CD14-positive monocyte (primary cell): Measurements from ENCODE around the gene MYOM3. TPM values are rescaled to one million over a fixed set of nuclear protein-coding genes. Genes with fewer than 3 reads are reported as not detected.
A peak's percentile ranks its signal among the peaks of the same experiment; 100 is the strongest.

Experiments used
- DNase-seq, 3 donors: peaks; one replicate each; pipeline ENCODE4 v3.0.0-alpha.2; 2011 to 2022
- H2AFZ ChIP-seq: 2 replicates; pipeline ENCODE4 v1.6.0; 2012; ENCODE audit warnings: mild to moderate bottlenecking, low read depth, low read length, inconsistent platforms; ENCODE audit not compliant: insufficient read depth, poor library complexity, severe bottlenecking
- H3K27ac ChIP-seq, 2 donors: 1 replicate in 1 of 2; 2 replicates in 1 of 2; pipeline ENCODE4 v1.5.1; 2012 to 2013; ENCODE audit warnings: low read length in 2 of 2, control low read depth in 1 of 2, inconsistent platforms in 1 of 2, low read depth in 1 of 2, mild to moderate bottlenecking in 1 of 2
- H3K27me3 ChIP-seq, 2 donors: one replicate each; pipeline versions ENCODE4 v1.6.0 to v1.6.1; 2011 to 2013; ENCODE audit warnings: low read length in 2 of 2; ENCODE audit not compliant: control insufficient read depth in 2 of 2, insufficient read depth in 2 of 2
- H3K36me3 ChIP-seq, 2 donors: replicated peaks in 1 of 2; 1 replicate in 1 of 2; 2 replicates in 1 of 2; pipeline versions ENCODE4 v1.5.1 to v1.6.1; 2012 to 2013; ENCODE audit warnings: low read length in 2 of 2, control low read depth in 1 of 2, inconsistent platforms in 1 of 2, mild to moderate bottlenecking in 1 of 2; ENCODE audit not compliant: insufficient read depth in 2 of 2, control insufficient read depth in 1 of 2
- H3K4me1 ChIP-seq, 2 donors: 1 replicate in 1 of 2; 2 replicates in 1 of 2; pipeline versions ENCODE4 v1.5.1 to v1.6.1; 2012 to 2013; ENCODE audit warnings: low read length in 2 of 2, control low read depth in 1 of 2, inconsistent platforms in 1 of 2, mild to moderate bottlenecking in 1 of 2, moderate library complexity in 1 of 2; ENCODE audit not compliant: insufficient read depth in 2 of 2, control insufficient read depth in 1 of 2
- H3K4me2 ChIP-seq: replicated peaks from 2 replicates; pipeline ENCODE3; 2012; ENCODE audit warnings: low read length, moderate library complexity, mild to moderate bottlenecking; ENCODE audit not compliant: poor library complexity, severe bottlenecking; ENCODE audit errors: extremely low read depth
- H3K4me3 ChIP-seq, 3 experiments: fragments of 200-600 bp in 1 of 3; sonication (generic) in 1 of 3; replicated peaks in 1 of 3; 1 replicate in 2 of 3; 2 replicates in 1 of 3; pipeline ENCODE4 v1.5.1; 2011 to 2013; ENCODE audit warnings: low read length in 3 of 3, mild to moderate bottlenecking in 3 of 3, control low read depth in 2 of 3, low read depth in 2 of 3, inconsistent platforms in 1 of 3, moderate library complexity in 1 of 3
- H3K79me2 ChIP-seq: 2 replicates; pipeline ENCODE4 v1.6.0; 2012; ENCODE audit warnings: mild to moderate bottlenecking, control low read depth, inconsistent platforms, low read length, moderate library complexity; ENCODE audit not compliant: insufficient read depth
- H3K9ac ChIP-seq: 2 replicates; pipeline ENCODE4 v1.6.0; 2017; ENCODE audit warnings: low read length, mild to moderate bottlenecking; ENCODE audit not compliant: insufficient read depth, poor library complexity, severe bottlenecking
- H3K9me3 ChIP-seq, 2 donors: replicated peaks in 1 of 2; 1 replicate in 1 of 2; 2 replicates in 1 of 2; pipeline versions ENCODE4 v1.5.1 to v1.6.1; 2012 to 2013; ENCODE audit warnings: low read length in 2 of 2, control low read depth in 1 of 2; ENCODE audit not compliant: control insufficient read depth in 1 of 2, insufficient read depth in 1 of 2
- H4K20me1 ChIP-seq: 2 replicates; pipeline ENCODE4 v1.6.0; 2012; ENCODE audit warnings: mild to moderate bottlenecking, low read length, control low read depth, moderate library complexity; ENCODE audit not compliant: insufficient read depth
- H3K27ac Mint-ChIP-seq, 7 donors: one replicate each; pipeline ENCODE4 v1.8.0; 2020; ENCODE audit warnings: mild to moderate bottlenecking in 7 of 7, mixed read lengths in 7 of 7, moderate library complexity in 6 of 7, inconsistent platforms in 2 of 7
- H3K27me3 Mint-ChIP-seq, 3 donors: one replicate each; pipeline ENCODE4 v1.8.0; 2021 to 2022; ENCODE audit warnings: low read depth in 3 of 3, mild to moderate bottlenecking in 3 of 3, mixed read lengths in 3 of 3, moderate library complexity in 3 of 3, inconsistent platforms in 1 of 3
- H3K36me3 Mint-ChIP-seq, 2 donors: one replicate each; pipeline ENCODE4 v1.8.0; 2020; ENCODE audit warnings: mixed read lengths in 2 of 2, inconsistent platforms in 1 of 2, mild to moderate bottlenecking in 1 of 2
- H3K4me1 Mint-ChIP-seq: one replicate; pipeline ENCODE4 v1.8.0; 2020; ENCODE audit warnings: mild to moderate bottlenecking, mixed read lengths
- H3K4me3 Mint-ChIP-seq, 2 donors: one replicate each; pipeline ENCODE4 v1.8.0; 2020; ENCODE audit warnings: mild to moderate bottlenecking in 2 of 2, mixed read lengths in 2 of 2, moderate library complexity in 1 of 2
- H3K9me3 Mint-ChIP-seq, 7 donors: one replicate each; pipeline ENCODE4 v1.8.0; 2020 to 2022; ENCODE audit warnings: mixed read lengths in 7 of 7, mild to moderate bottlenecking in 6 of 7, moderate library complexity in 6 of 7, inconsistent platforms in 2 of 7
- WGBS: methylation state at CpG from one replicate; pipeline ENCODE4 v1.1.5; 2013; ENCODE audit warnings: missing lambda C conversion rate; ENCODE audit not compliant: insufficient coverage; 5-methylcytosine and 5-hydroxymethylcytosine counted together
- intact Hi-C, 2 donors: fragments of 100-400 bp; cut with micrococcal nuclease; formaldehyde crosslinking; loops; one replicate each; pipeline versions ENCODE4 v1.15.0 to v1.15.1; 2023
- polyA plus RNA-seq, 3 donors: library from polyadenylated mRNA; depleted of rRNA in 1 of 3; unstranded in 2 of 3; stranded (reverse) in 1 of 3; fragments of 300-500 nt in 2 of 3; fragments of >200 nt in 1 of 3; fragmentation: Illumina TruSeq in 2 of 3; gene quantifications; 1 replicate in 2 of 3; 2 replicates in 1 of 3; pipeline ENCODE4 v1.2.3, GENCODE V29; 2012 to 2021
- TF ChIP-seq, protein P1 (sequence below): fragments of 200-600 bp; IDR thresholded peaks from one replicate; pipeline ENCODE4 v1.8.0; 2022; ENCODE audit warnings: antibody characterized with exemption, mild to moderate bottlenecking

Gene MYOM3
- polyA plus RNA-seq, 3 donors, result not detected

DNA sequence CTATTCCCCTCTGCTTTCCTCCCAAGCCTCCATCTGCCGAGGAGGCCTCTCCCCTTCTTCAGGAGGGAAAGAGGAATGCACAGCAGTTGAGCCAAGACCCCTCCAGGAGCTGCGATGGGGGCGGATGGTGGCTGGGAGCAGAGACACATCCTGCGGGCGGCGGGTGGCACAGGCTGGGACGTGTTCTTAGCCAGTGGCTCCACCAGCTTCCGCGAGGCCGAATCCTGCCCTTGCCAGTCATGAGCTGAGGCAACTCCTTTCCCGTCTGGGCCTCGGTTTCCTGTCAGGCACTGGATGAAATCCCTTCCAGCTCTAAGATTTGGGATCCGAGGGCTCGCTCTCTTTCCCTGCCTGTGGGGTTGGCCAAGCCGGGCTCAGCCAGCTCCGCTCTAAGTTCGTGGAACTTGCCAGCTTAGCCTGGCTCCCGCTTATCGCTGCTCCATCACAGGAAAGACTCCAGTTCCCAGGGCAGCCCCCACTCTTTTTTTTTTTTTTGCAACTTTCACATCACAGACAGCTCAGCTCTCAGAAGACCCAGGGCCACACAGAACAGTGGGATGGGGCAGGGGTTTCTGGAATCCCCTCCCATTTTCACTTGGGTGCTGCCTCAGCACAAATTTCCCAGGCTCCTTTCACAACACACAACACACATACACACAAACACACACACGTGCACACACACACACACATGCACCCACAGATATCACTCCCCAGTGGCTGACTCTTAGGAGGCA is 506 bp downstream of the MYOM3 start:
- peaks cover 0 to 2% of the 10 kb centered on the region in 2 donors for H3K27me3 ChIP-seq
- peaks cover 12 to 27% (median 17%) of the 10 kb centered on the region in 3 donors for H3K27me3 Mint-ChIP-seq
- no peaks in the 10 kb centered on the region for H3K36me3 Mint-ChIP-seq
- H3K9ac ChIP-seq, result no peak overlapping the region
- H3K9me3 Mint-ChIP-seq, result peaks cover 0 to 2% (median 0%) of the 10 kb centered on the region in 7 donors
- no peak overlapping the region for H3K27ac Mint-ChIP-seq
- H3K36me3 ChIP-seq, result no peaks in the 10 kb centered on the region
- intact Hi-C loops, result no loop called here
- WGBS, result 94% methylated on average over 19 of the region's 20 CpGs
- H3K4me1 Mint-ChIP-seq, result peaks cover 12% of the 10 kb centered on the region
- H3K4me3 Mint-ChIP-seq, result peak overlapping the region in 1 of 2 donors; percentile 54
- no peak overlapping the region for H3K4me2 ChIP-seq
- no peaks in the 10 kb centered on the region for H3K9me3 ChIP-seq
- TF ChIP-seq, protein P1, sequence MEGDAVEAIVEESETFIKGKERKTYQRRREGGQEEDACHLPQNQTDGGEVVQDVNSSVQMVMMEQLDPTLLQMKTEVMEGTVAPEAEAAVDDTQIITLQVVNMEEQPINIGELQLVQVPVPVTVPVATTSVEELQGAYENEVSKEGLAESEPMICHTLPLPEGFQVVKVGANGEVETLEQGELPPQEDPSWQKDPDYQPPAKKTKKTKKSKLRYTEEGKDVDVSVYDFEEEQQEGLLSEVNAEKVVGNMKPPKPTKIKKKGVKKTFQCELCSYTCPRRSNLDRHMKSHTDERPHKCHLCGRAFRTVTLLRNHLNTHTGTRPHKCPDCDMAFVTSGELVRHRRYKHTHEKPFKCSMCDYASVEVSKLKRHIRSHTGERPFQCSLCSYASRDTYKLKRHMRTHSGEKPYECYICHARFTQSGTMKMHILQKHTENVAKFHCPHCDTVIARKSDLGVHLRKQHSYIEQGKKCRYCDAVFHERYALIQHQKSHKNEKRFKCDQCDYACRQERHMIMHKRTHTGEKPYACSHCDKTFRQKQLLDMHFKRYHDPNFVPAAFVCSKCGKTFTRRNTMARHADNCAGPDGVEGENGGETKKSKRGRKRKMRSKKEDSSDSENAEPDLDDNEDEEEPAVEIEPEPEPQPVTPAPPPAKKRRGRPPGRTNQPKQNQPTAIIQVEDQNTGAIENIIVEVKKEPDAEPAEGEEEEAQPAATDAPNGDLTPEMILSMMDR, result no peak
- H3K79me2 ChIP-seq, result no peaks in the 10 kb centered on the region
- H3K27ac ChIP-seq, result no peak overlapping the region
- DNase-seq, result no peak
- no peak overlapping the region for H3K4me3 ChIP-seq
- H4K20me1 ChIP-seq, result no peaks in the 10 kb centered on the region
- no peaks in the 10 kb centered on the region for H3K4me1 ChIP-seq
- H2AFZ ChIP-seq, result no peak overlapping the region

DNA sequence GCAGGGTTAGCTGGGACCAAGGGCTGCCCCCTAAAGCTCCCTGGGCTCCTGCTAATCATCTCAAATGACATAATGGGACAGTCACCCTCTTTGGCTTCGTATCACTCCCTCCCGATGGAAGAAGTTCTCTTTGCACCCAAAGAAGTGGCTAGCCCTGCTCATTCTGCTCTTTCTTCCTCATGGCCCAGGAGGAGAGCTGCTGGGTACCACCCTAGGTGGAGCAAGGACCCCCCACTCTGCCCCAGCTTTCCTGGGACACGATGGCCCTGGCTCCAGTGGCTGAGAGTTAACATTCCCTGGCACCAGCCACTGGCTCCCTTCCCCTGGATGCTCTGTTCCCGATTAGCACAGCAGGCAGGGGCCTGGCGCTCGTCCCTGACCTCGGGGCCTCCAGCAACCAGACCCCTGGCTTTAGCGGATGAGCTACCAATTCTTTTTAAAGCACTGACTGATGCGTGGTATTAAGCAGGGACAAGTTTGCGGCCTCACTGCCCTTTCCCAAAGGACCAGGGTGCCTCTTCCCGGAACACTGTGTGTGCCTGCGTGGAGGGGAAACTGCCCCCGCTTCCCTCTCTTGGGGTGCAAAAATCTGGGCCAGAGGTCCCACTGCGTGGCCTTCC is 1.2 kb downstream of the MYOM3 start:
- Histone ChIP-seq H3K4me2 (no peak overlapping the region), H3K79me2 (no peaks in the 10 kb centered on the region), H3K27me3 (peaks cover 0 to 2% of the 10 kb centered on the region in 2 donors), H3K27ac (no peak overlapping the region), H3K4me1 (no peaks in the 10 kb centered on the region), H3K9ac (no peak overlapping the region), H3K36me3 (no peaks in the 10 kb centered on the region), H2AFZ (no peak overlapping the region), H3K9me3 (no peaks in the 10 kb centered on the region), H3K4me3 (no peak overlapping the region), H4K20me1 (no peaks in the 10 kb centered on the region)
- Mint-ChIP-seq H3K36me3 (no peaks in the 10 kb centered on the region), H3K27ac (no peak overlapping the region), H3K27me3 (peaks cover 12 to 26% (median 16%) of the 10 kb centered on the region in 3 donors), H3K4me1 (peaks cover 12% of the 10 kb centered on the region), H3K9me3 (peaks cover 0 to 2% (median 0%) of the 10 kb centered on the region in 7 donors), H3K4me3 (no peak overlapping the region)
- WGBS, result 92% methylated on average over 12 of the region's 14 CpGs
- intact Hi-C loops, result no loop called here
- no peak for DNase-seq
- TF ChIP-seq, protein P1, result no peak
